T-cell (primary cell): ENCODE measurements around the gene TAF1C. TPM values are rescaled to one million over a fixed set of nuclear protein-coding genes. Genes with fewer than 3 reads are reported as not detected.
A peak's percentile ranks its signal among the peaks of the same experiment; 100 is the strongest.

ENCODE experiments used
- ATAC-seq, 4 experiments: fragments of 200-7000 bp in 3 of 4; fragments of 150-1000 bp in 1 of 4; cut with Tn5 transposase; replicated peaks in 1 of 4; 1 replicate in 3 of 4; 2 replicates in 1 of 4; pipeline ENCODE4 v1.10.0; 2021; ENCODE audit warnings: moderate library complexity in 3 of 4, mild to moderate bottlenecking in 2 of 4, moderate number of reproducible peaks in 1 of 4
- CTCF ChIA-PET, 2 donors: fragments of 300-600 bp; sonication (Branson Sonifier 250); formaldehyde crosslinking; loops; one replicate each; lab custom pipeline; 2022; ENCODE audit warnings: antibody characterized with exemption in 2 of 2; lab: Charles Lee
- POLR2A ChIA-PET, 2 donors: fragments of 300-600 bp; sonication (Branson Sonifier 250); formaldehyde crosslinking; loops; one replicate each; lab custom pipeline; 2022; ENCODE audit warnings: antibody characterized with exemption in 2 of 2; lab: Charles Lee
- DNase-seq, 35 experiments: peaks; one replicate each; pipeline versions ENCODE4 v3.0.0 to v3.0.0-alpha.2; 2013 to 2023
- H3K27ac ChIP-seq: one replicate; pipeline ENCODE4 v1.5.1; 2013; ENCODE audit warnings: low read length
- H3K27me3 ChIP-seq, 2 experiments: replicated peaks in 1 of 2; 1 replicate in 1 of 2; 2 replicates in 1 of 2; pipeline versions ENCODE4 v1.6.1 to v1.7.0; 2013; ENCODE audit warnings: low read length in 1 of 2, mixed read lengths in 1 of 2; ENCODE audit not compliant: control insufficient read depth in 2 of 2, insufficient read depth in 2 of 2; ENCODE audit errors: extremely low read depth in 1 of 2
- H3K36me3 ChIP-seq, 2 donors: 1 replicate in 1 of 2; 2 replicates in 1 of 2; pipeline versions ENCODE4 v1.6.1 to v1.7.0; 2013; ENCODE audit warnings: low read length in 1 of 2; ENCODE audit not compliant: control insufficient read depth in 2 of 2, insufficient read depth in 1 of 2; ENCODE audit errors: extremely low read depth in 1 of 2
- H3K4me1 ChIP-seq, 2 experiments: 1 replicate in 1 of 2; 2 replicates in 1 of 2; pipeline versions ENCODE4 v1.6.1 to v1.7.0; 2013; ENCODE audit warnings: low read length in 2 of 2, mixed read lengths in 1 of 2; ENCODE audit not compliant: insufficient read depth in 2 of 2, control insufficient read depth in 1 of 2; ENCODE audit errors: extremely low read depth in 1 of 2
- H3K4me3 ChIP-seq, 2 donors: 1 replicate in 1 of 2; 2 replicates in 1 of 2; pipeline versions ENCODE4 v1.5.1 to v1.7.0; 2013; ENCODE audit warnings: mild to moderate bottlenecking in 2 of 2, low read length in 1 of 2, moderate library complexity in 1 of 2; ENCODE audit not compliant: control insufficient read depth in 1 of 2; ENCODE audit errors: extremely low read depth in 1 of 2
- H3K9me3 ChIP-seq: 2 replicates; pipeline ENCODE4 v1.7.0; 2013
- H3K27ac Mint-ChIP-seq, 2 donors: one replicate each; pipeline ENCODE4 v1.8.0; 2020 to 2021; ENCODE audit warnings: mild to moderate bottlenecking in 2 of 2, mixed read lengths in 2 of 2
- H3K27me3 Mint-ChIP-seq, 2 donors: one replicate each; pipeline ENCODE4 v1.8.0; 2021 to 2022; ENCODE audit warnings: mixed read lengths in 2 of 2
- H3K36me3 Mint-ChIP-seq: one replicate; pipeline ENCODE4 v1.8.0; 2021; ENCODE audit warnings: mixed read lengths
- H3K4me1 Mint-ChIP-seq, 3 donors: one replicate each; pipeline ENCODE4 v1.8.0; 2020 to 2022; ENCODE audit warnings: mixed read lengths in 3 of 3, mild to moderate bottlenecking in 1 of 3
- H3K4me3 Mint-ChIP-seq, 3 donors: one replicate each; pipeline ENCODE4 v1.8.0; 2020 to 2022; ENCODE audit warnings: mild to moderate bottlenecking in 3 of 3, mixed read lengths in 3 of 3, moderate library complexity in 3 of 3
- H3K9me3 Mint-ChIP-seq, 3 donors: one replicate each; pipeline ENCODE4 v1.8.0; 2020 to 2022; ENCODE audit warnings: mixed read lengths in 3 of 3
- WGBS: methylation state at CpG from one replicate; pipeline ENCODE4 v1.1.5; 2013; ENCODE audit warnings: missing lambda C conversion rate; ENCODE audit not compliant: insufficient coverage; 5-methylcytosine and 5-hydroxymethylcytosine counted together
- total RNA-seq, 35 experiments: library from RNA in 6 of 35; stranded (reverse) in 6 of 35; fragments of 120-200 nt in 1 of 35; gene quantifications; one replicate each; pipeline versions ENCODE4 v1.2.1 to v1.2.4 and lab custom pipeline; 2013 to 2026

The TAF1C gene
- total RNA-seq, 5 donors from 2014 or later (not counting 1 experiment from before 2014, with no cell fraction given): 81.9 to 97.6 (median 92.8) TPM

- no peak overlapping the region for H3K27ac ChIP-seq
- no peaks in the 10 kb centered on the region for H3K27me3 ChIP-seq
- CTCF ChIA-PET: interaction anchor here in 1 of 2 donors (0.5 kb wide), 1 partner anchor 95 kb away, joined by 6 read pairs; no protein-coding TSS in a partner anchor
- H3K9me3 ChIP-seq: no peaks in the 10 kb centered on the region
- Mint-ChIP-seq H3K4me3 (no peak overlapping the region), H3K4me1 (peaks cover 13 to 17% (median 15%) of the 10 kb centered on the region in 3 donors), H3K36me3 (peaks cover 21% of the 10 kb centered on the region), H3K9me3 (no peaks in the 10 kb centered on the region), H3K27ac (no peak overlapping the region), H3K27me3 (no peaks in the 10 kb centered on the region)
- WGBS: 78% methylated on average over 6 of the region's 21 CpGs
- H3K36me3 ChIP-seq: peaks cover 21 to 65% of the 10 kb centered on the region in 2 donors
- H3K4me1 ChIP-seq: peaks cover 0 to 13% of the 10 kb centered on the region in 2 experiments
- DNase-seq: no peak
- ATAC-seq: no peak
- POLR2A ChIA-PET: no interaction called here
- H3K4me3 ChIP-seq: no peak overlapping the region
Observed at GRCh38 chr16:84180519-84181140, 6.2 kb downstream of the TAF1C start.

DNA sequence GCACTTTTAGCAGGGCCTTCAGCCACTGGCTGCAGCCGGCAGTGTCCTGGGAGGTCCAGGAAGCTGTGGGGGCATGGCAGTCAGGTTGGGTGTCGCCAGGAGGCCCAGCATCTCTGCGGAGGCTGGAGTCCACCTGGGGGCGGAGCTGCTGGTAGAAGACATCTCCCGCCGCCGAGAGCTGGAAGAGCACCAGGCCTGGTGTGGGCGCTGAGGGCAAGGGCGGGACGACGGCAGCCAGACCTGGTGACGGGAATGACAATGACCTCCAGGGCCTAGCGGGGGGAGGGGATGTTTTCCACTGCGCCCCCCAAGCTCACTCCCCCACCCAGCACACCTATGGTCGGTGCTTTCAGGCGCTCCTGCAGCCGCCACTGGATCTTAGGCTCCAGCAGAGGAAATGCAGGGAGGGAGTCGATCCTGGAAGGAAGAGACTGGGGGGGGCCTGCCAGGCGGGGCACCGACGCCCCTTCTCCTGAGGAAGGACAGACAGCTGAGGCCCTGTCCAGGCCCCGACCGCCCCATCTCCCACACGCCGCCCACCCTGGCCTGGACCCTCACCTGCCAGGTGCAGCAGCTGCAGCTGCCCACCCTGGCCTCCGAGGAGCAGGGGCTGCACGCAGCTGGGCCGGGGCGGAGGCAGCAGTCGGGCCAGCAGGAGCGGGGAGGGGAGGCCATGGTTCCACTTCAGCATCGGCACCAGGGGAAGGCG is 7.1 kb downstream of the TAF1C start:
- H3K4me1 ChIP-seq: peaks cover 0 to 8% of the 10 kb centered on the region in 2 experiments
- WGBS: 94% methylated on average over 19 of the region's 33 CpGs
- POLR2A ChIA-PET: no interaction called here
- H3K36me3 ChIP-seq: peaks cover 21 to 63% of the 10 kb centered on the region in 2 donors
- H3K9me3 ChIP-seq: no peaks in the 10 kb centered on the region
- Mint-ChIP-seq H3K4me1 (peaks cover 11 to 13% (median 12%) of the 10 kb centered on the region in 3 donors), H3K4me3 (no peak overlapping the region), H3K9me3 (no peaks in the 10 kb centered on the region), H3K27me3 (no peaks in the 10 kb centered on the region), H3K36me3 (peaks cover 18% of the 10 kb centered on the region), H3K27ac (no peak overlapping the region)
- no peak for DNase-seq
- no peaks in the 10 kb centered on the region for H3K27me3 ChIP-seq
- CTCF ChIA-PET: interaction anchor here in 1 of 2 donors (0.6 kb wide), 1 partner anchor 95 kb away, joined by 3 read pairs; no protein-coding TSS in a partner anchor
- no peak overlapping the region for H3K27ac ChIP-seq
- ATAC-seq: no peak
- no peak overlapping the region for H3K4me3 ChIP-seq

DNA sequence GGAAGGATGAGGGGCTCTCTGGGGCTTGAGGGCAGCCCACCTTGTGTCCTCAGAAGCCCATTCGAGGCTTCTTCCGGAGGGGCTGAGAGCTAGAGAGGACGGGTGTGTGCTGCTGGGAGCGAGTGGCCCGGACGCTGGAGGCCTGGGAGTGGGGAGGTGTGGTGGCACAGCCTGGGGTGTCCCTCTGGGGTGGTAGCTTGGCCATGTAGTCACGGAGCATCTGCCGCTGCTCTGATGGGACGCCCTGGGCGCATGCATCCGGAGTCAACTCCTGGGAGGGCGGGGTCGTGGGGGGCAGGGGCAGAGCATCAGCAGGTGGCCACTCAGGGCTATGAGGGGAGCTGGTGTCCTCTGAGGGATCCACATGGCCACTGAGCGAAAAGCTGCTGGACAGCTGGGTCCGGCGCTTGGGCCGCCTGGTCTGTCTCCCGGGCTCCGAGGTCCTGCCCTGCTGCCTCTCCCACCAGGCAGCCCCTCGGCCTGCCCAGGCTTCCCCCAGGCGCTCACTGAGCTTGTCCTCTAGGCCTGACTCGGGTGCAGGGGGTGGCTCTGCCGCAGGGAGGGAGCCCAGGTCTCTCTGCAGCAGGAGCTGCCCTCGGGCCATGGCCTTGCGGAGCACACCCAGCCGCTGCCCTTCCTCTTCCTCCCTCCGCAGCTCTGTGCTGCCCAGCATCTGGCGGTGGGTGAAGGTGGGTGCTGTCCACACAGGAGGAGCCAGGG is 7.8 kb downstream of the TAF1C start:
- 95% methylated on average over 24 of the region's 28 CpGs for WGBS
- Mint-ChIP-seq H3K4me1 (peaks cover 5 to 7% (median 6%) of the 10 kb centered on the region in 3 donors), H3K36me3 (peaks cover 14% of the 10 kb centered on the region), H3K27ac (no peak overlapping the region), H3K4me3 (no peak overlapping the region), H3K9me3 (no peaks in the 10 kb centered on the region), H3K27me3 (no peaks in the 10 kb centered on the region)
- H3K9me3 ChIP-seq: no peaks in the 10 kb centered on the region
- no peak overlapping the region for H3K4me3 ChIP-seq
- ATAC-seq (no peak), DNase-seq (no peak)
- ChIA-PET CTCF (no interaction called here), POLR2A (no interaction called here)
- H3K27me3 ChIP-seq: no peaks in the 10 kb centered on the region
- peaks cover 21 to 57% of the 10 kb centered on the region in 2 donors for H3K36me3 ChIP-seq
- peaks cover 0 to 4% of the 10 kb centered on the region in 2 experiments for H3K4me1 ChIP-seq
- H3K27ac ChIP-seq: no peak overlapping the region

DNA sequence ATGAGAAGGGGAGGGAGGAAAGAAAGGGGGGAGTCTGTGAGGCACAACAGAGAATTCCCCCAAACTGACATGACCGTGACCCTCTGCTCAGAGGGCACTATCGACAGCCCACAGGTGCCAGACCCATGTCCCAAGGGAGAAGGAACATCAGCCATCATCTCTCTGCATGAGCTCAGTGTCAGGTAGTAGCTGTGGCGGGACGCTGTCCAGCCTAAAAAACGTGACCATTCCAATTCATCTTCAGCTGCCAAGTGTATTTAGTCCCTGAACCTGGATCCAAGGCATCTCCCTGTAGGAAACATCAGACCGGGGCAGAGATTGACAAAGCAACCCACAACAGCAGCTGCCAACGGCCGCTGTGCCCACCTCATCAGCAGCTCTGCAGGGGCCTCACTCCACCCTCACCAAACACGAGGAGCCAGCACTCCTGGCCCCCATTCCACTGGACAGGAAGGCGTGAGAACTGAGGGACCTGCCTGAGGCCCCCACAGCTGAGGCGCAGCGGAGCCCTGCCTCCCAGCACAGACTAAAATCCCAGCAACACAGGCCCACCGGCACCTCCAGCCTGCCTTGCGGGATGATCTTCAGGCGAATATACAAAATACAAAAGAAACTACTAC is 8.6 kb downstream of the TAF1C start:
- Mint-ChIP-seq H3K4me3 (no peak overlapping the region), H3K9me3 (no peaks in the 10 kb centered on the region), H3K27ac (no peak overlapping the region), H3K36me3 (peaks cover 14% of the 10 kb centered on the region), H3K4me1 (peaks cover 5 to 7% (median 5%) of the 10 kb centered on the region in 3 donors), H3K27me3 (no peaks in the 10 kb centered on the region)
- H3K27ac ChIP-seq: no peak overlapping the region
- ATAC-seq (no peak), DNase-seq (no peak)
- no peak overlapping the region for H3K4me3 ChIP-seq
- no peaks in the 10 kb centered on the region for H3K27me3 ChIP-seq
- H3K9me3 ChIP-seq: no peaks in the 10 kb centered on the region
- ChIA-PET CTCF (no interaction called here), POLR2A (no interaction called here)
- peaks cover 17 to 49% of the 10 kb centered on the region in 2 donors for H3K36me3 ChIP-seq
- WGBS: 89% methylated on average over 10 of the region's 15 CpGs
- H3K4me1 ChIP-seq: peaks cover 0 to 4% of the 10 kb centered on the region in 2 experiments

DNA sequence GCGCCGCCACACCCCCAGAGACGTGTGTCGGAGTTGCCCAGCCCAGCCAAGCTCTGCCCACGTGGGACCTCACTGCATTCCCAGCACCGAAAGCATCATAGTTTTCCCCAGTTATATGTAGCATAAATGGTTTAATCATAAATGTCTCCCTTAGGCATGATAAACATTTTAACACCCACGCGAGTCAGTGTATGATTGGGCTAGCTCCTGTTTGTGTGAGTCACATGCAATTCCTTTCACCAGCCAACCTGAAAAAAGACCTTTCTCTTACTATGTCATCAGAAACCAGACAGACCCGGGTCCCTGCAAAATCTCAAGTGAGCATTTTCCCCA is 9.2 kb downstream of the TAF1C start:
- Mint-ChIP-seq H3K36me3 (peaks cover 10% of the 10 kb centered on the region), H3K27ac (peak overlapping the region in 1 of 2 donors; percentile 30), H3K9me3 (no peaks in the 10 kb centered on the region), H3K4me1 (peaks cover 5 to 7% (median 5%) of the 10 kb centered on the region in 3 donors), H3K27me3 (peaks cover 0 to 2% of the 10 kb centered on the region in 2 donors), H3K4me3 (no peak overlapping the region)
- POLR2A ChIA-PET: no interaction called here
- Histone ChIP-seq H3K36me3 (peaks cover 14 to 44% of the 10 kb centered on the region in 2 donors), H3K27me3 (peaks cover 0 to under 1% of the 10 kb centered on the region in 2 experiments), H3K27ac (no peak overlapping the region), H3K4me1 (peaks cover 0 to 4% of the 10 kb centered on the region in 2 experiments), H3K9me3 (no peaks in the 10 kb centered on the region), H3K4me3 (no peak overlapping the region)
- CTCF ChIA-PET: interaction anchor here in 1 of 2 donors (0.6 kb wide), 1 partner anchor 92 kb away, joined by 8 read pairs; no protein-coding TSS in a partner anchor
- WGBS: 60% methylated on average over 2 of the region's 9 CpGs
- DNase-seq: no peak
- ATAC-seq: no peak
